Measurements from ENCODE around the gene SIX2. TPM values are rescaled to one million over a fixed set of nuclear protein-coding genes. Genes with fewer than 3 reads are reported as not detected.
"Not testable (repeated sequence)": the region's sequence is repeated elsewhere in the genome, so short reads cannot be mapped to it uniquely, and the experiment has no call there.

Gene SIX2
- total RNA-seq (2014; rRNA removed; shearing (Covaris generic)) = not detected in 2 replicates

DNA sequence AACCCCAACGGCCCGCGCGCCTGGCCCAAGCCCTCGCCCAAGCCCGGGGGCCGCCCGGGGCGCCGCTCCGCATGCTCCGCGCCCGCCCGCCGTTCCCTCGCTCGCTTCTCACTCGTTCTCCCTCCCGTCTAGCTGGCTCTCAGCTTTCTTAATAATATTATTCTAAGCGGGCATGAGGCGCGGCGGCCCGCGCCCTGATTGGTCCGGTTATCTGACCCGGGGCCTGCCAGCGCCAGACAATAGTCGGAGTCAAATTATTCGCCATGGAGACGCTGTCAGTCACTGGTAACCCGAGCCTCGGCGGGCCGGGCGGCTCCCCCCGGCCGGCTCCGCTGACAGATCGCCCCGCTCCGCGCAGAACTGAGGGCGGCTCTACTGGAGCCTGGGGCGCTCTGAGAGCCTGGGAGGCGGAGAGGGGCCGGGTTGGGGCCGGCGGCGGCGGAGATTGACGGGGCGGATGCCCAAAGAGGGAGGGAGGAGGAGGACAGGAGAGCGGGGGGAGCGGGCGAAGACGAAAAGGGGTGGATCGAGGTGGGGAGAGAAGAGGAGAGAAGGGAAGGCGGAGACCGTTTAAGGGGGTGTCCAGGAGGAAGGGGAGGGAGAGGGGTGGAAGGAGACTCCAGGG lies at the start of gene SIX2:
TSS of gene SIX2 (minus strand) at position 150 of the 625 bp plus-strand sequence. CDS start 342 bp downstream, outside the sequence.
- DNase-seq (ENCODE audit: low spot score) = peak; percentile 30

DNA sequence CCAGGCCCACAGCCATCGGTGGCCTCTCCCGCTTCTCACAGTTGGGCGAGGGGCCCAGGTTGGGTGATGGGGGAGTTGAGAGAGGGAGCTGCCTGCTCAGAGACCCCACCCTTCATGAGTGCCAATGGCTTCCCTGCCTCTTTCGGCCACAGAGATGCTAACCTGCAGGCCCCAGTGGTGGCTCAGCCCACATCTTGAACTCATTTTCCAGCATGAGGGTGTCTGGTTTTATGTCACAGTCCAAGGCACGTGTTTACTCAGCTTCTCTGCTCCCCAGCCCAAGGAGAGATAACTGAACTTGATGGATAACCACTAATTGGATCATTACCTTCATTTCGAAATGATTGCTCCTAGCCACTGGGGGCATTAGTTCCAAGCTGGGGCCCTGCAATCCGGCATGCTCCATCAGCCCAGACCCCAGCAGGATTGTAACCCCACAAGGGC lies 45.9 kb upstream of the SIX2 start:
- no peak for DNase-seq (ENCODE audit: low spot score)

DNA sequence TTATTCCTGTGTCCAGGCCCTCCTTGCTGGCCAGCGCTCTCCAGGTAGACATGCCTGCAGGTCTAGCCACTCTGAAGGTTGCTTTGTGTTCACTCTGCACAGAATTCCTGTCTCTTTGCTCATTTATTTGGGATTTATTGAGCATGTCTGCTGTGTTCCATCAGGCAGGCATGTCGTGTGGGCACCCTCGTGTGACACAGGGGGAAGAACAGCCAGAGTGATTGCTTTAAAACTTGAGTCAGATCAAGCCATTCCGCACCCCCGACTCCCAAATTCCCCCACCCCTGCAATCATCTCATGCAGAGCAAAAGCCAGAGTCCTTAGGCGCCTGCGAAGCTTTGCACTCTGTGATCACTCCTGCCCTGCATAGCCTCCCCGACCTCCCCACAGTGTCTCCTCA lies 44.7 kb upstream of the SIX2 start:
- DNase-seq (ENCODE audit: low spot score) = no peak

DNA sequence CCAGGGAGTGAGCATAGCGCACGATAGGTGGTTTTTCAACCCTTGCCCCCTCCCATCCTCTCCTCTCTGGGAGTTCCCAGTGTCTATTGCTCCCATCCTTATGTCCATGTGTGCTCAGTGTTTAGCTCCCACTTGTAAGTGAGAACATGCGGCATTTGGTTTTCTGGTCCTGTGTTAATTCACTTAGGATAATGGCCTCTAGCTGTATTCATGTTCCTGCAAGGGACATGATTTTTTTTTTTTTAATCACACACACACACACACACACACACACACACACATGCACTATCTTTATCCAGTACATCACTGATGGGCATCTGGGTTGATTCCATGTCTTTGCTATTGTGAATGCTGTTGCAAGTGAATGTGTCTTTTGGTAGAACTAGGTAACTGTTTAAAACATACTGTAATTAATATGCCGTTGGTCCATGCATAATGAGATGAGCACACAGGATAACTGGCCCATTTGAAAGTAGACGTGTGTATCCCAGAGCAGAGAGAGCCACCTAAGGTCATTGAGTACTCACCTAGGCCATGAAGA lies 43.2 kb upstream of the SIX2 start:
- no peak for DNase-seq (ENCODE audit: low spot score)

DNA sequence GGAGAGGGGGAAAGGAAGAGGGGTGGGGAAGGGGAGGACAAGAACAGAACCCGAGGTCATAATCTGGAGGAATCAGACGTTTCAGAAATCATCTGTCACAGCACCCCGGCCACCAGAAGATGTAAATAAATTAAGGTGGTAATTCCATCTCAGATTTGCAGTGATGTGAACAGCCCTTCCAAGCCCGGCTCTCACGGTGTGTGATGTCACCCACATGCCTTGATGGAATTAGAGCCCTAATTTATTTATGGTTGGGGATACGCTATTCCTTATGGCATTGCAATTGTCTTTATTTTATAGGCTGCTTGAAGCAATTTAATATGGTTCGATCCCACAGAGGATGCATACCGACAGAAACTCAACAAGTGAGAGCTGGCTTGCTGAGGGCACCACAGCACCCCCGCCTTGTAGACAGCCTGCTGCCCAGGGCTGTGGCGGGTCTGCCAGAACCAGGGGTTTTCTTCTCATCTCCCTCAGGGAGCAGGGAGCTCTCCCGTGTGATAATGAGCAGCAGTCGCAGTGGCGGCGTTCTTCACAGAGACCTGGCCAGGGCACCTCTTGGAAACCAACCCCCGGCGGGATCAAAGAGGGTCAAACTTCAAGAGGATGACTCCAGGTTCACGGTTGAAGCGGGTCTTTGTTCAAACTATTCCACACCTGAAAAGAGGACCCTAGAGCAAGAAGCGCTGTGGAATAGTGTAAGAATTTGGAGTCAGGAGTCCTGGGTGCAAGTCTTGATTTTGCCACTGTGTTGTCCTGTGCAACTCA lies 40.5 kb upstream of the SIX2 start:
- DNase-seq (ENCODE audit: low spot score) = no peak

DNA sequence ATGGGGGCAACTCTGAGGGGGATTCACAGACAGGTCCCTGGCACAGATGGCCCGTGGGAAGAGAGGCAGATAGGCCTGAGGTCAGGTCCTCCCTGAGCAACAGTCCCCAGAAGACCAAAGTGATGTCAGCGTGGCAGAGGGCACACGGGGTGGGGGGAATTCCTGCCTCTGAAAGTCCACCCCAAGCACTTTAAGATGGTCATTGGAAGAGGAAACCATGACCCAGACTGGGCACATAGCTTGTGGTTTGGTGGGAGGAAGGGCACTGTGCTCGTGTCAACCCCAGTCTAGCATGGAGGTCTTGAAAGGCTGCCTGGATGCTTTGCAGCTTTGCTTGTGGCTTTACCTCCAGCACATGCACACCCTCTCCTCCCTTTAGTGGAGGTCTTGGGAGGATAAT lies 38.0 kb upstream of the SIX2 start:
- no peak for DNase-seq (ENCODE audit: low spot score)

DNA sequence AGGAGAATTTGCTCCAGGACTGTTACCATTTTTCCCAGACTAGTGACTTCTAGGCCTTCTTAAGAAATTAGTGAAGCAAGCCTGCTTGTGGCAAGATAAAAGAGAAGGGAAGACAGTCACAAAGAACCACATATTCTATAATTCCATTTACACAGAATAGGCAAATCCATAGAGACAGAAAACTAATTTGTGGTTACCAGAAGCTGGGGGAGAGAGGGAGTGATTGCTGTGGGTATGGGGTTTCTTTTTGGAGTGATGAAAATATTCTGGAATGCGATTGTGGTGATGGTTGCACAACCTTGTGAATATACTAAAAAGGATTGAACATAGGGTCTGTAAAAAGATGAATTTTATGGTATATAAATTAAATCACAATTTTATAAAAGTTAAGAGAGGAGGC lies 37.5 kb upstream of the SIX2 start:
- DNase-seq (ENCODE audit: low spot score) = no peak

DNA sequence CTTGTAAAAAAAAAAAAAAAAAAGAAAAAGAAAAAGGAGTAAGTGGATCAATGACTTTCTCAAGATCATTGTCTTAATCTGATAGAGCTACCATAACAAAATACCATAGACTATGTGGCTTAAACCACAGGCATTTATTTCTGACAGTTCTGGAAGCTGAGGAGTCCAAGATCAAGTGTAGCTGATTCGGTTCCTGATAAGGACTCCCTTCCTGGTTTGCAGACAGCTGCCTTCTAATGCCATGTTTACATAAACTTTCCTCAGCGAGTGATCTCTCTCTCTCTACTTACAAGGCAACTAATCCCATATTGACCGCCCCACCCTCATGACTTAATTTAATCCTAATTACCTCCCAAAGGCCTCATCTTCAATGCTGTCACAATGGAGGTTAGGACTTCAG lies 36.5 kb upstream of the SIX2 start:
- DNase-seq (ENCODE audit: low spot score) = no peak

DNA sequence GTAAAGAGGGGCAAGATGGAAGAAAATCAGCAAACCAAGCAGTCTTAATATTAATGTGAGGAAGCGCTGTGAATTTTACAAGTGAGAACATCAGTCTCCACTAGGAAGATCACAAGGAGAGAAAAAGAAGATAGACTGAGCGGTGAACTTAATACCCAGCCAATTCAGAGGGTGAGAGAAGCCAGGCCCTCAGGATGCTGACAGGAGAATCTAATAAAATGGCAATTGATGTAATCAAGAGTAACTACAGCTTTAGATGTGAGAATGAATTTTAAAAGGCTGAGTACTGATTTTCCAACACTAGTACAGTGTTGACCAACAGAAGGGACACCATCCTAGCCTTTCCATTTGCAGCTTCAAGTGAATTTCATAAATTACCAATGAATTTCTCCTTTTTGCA lies 35.7 kb upstream of the SIX2 start:
- no peak for DNase-seq (ENCODE audit: low spot score)

DNA sequence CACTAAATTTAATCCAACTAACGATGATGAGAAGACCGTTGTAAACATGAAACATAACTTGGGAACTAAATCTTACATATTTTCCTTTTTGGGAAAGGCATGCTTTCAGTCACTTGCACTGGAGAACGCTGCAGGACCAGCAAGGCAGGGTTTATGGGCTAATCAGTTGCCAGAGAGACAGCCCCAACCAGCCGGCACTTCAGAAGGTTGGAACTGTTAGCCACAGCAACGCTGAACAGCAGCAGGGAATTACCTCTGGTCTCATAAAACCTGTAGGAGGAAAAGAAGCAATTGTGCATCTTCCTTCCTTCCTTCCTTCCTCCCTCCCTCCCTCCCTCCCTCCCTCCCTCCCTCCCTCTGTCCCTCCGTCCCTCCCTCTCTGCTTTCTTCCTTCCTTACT lies 33.9 kb upstream of the SIX2 start:
- DNase-seq (ENCODE audit: low spot score) = no peak

DNA sequence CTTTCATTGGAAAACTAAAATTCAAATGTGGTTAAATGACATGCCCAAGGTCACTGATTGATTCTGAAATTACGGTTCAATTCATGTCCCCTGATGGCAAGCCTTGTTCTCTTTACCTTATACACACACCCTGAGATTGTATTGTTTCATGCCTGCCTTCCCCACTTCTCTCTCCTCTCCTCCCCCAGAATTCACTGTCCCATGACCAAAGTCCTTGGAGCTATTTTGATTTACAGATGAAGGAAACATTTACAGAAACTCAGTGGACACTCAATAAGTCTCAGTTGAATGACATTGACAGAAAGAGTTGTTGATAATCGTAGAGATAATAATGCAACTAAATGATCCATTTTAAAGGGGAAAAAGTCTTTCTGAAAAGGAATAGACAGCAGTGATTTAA lies 33.1 kb upstream of the SIX2 start:
- no peak for DNase-seq (ENCODE audit: low spot score)

DNA sequence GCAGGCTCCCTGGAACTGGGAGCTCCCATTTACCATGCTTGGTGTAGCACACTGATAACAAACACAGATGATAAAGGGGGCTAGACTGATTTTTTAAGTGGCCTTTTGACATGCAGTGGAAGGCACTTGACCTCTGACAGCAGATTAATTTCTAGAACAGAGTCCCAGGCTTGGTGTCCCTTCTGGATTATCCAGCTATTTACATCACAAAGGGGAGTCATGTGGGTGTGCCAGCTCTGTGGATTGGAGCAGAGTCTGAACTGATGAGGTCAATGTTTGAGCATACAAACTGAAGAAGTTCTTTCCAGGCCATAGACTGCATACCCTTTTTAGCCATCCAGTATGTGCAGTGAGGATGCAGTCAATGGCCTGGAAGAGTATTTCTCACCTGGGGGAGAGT lies 31.5 kb upstream of the SIX2 start:
- no peak for DNase-seq (ENCODE audit: low spot score)

DNA sequence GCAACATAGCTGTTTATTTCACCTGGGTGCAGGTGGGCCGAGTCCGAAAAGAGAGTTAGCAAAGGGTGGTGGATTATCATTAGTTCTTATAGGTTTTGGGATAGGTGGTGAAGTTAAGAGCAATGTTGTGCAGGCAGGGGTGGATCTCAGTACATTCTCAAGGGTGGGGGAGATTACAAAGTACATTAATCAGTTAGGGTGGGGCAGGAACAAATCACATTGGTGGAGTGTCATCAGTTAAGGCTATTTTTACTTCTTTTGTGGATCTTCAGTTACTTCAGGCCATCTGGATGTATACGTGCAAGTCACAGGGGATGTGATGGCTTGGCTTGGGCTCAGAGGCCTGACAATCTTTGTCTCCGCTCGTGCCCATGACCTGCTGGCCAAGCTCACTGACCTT lies 30.6 kb upstream of the SIX2 start:
- not testable (repeated sequence) for DNase-seq (ENCODE audit: low spot score)

DNA sequence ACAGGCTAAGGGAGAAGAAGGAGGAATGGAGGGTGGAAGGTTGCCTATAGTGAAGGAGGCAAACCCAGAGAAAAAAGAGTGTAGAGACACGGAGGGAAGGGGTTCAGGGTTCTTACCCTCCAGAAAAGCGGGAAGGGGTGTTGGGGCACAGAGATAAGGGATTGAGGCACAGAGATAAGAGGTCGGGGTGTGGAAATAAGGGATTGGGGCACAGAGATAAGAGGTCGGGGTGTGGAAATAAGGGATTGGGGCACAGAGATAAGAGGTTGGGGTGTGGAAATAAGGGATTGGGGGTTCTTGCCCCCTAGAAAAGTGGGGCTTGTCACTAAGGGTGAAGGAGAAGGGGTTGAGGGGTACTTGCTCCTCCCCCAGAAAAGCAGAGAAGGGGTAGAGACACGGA lies 29.6 kb upstream of the SIX2 start:
- DNase-seq (ENCODE audit: low spot score) = not testable (repeated sequence)

DNA sequence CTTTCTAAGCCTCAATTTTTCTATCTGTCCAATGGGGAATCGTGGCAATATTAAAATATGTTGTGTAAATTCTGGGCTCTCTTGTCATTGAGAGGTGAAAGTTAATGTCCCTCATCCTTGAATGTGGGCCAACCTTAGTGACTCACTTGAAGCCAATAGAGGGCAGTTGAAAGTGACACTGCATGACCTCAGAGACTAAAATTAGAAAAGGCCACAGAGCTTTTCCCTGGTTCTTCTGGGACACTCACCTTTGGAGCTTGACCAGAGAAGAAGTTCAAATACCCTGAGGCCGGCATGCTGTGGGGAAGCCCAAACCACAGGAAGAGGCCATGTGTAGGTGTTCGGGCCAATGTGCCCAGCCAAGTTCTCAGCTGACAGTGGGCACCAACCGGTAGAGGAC lies 24.1 kb upstream of the SIX2 start:
- DNase-seq (ENCODE audit: low spot score) = no peak

DNA sequence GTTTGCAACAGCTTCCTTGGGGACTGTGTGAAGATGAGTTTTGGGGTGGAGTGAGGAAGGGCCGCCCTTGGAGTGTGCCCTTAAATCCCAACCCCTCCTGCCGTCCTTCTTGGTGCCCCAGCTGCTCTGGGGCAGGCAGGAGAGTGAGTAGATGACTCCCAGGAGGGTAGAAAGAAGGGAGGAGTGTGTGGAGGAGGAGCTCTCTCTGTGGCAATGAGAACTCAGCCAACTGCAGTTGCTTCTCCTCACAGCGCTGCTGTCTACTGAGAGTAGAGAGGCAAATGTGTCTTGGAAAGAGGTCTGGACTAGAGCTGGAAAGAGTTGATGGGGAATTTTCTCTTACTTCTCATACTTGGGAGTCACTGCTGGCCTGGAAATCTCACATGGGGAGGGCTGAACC lies 21.8 kb upstream of the SIX2 start:
- DNase-seq (ENCODE audit: low spot score) = no peak

DNA sequence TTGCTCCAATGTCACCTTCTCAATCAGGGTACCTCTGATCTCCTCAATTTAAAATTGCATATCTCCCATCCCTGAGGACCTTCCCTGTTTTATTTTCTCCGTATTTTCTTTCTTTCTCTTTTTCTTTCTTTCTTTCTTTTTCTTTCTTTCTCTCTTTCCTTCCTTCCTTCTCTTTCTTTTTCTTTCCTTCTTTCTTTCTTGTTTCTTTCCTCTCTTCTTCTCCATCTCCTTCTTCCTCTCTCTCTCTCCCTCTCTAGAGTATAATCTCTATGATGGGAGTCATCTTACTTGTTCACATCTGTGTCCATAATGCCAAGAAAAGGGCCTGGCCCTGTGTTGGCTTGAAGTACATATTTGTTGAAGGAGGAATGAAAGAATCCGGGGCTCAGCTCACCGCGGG lies 21.3 kb upstream of the SIX2 start:
- no peak for DNase-seq (ENCODE audit: low spot score)

DNA sequence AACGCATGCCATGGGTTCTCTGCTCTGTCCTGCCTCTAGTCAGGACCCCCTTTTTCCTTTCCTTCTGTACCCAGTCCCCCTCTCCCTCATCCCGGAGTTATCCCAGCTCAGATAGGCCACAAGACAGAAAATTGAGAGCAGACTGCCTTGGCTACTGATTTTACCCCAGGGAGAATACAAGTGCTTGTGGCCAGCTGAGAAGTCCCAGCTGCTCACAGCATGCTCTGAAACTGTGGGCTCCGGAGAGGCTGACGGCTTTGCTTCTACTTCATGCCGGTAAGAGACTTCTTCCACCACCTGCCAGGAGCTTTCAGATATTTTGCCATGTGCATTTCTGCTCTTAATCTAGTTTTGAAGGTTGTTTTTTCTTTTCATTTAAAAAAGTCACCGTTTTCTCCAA lies 20.0 kb upstream of the SIX2 start:
- no peak for DNase-seq (ENCODE audit: low spot score)

DNA sequence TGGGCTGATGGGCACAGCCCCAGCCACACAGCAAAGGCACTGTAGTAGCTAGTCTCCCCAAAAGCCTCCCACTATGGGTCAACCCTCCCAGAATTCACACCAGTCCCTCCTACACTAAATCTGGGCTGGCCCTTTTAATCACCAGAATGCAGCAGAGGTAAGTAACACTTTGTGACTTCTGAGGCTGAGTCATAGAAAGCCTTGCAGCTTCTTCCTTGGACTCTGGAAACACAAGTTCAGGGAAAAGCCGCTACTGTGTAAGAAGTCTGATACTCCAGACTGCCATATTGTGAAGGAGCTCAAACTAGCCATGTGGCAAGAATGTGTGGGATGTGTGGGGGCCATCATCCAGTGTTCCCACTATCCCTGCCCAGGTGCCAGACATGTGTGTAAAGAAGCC lies 19.0 kb upstream of the SIX2 start:
- peak; percentile 56 for DNase-seq (ENCODE audit: low spot score)

DNA sequence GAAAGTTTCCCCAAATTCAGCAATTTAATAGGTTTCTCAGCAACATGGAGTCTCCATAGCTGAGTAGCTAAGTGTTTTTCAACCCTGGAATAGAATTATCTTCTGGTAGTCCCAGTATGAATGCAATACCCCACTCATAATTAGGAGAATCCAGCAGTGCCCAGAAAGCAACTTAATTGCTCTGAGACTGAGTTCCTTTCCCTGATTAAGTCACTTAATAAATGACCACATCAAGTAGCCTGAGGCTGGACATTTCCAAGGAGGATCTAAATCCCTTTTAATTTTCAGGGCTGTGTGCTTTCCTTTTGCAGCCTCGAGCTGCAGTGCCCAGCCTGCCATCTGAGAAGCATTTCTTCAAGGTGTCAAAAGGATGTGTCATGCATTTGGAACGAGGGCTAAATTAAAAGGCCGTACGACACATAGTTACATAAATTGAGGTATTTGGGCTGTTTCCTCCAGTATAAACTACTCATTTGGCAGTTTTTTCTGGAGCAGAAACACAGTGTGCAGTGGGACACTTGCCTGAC lies 17.7 kb upstream of the SIX2 start:
- DNase-seq (ENCODE audit: low spot score) = no peak

DNA sequence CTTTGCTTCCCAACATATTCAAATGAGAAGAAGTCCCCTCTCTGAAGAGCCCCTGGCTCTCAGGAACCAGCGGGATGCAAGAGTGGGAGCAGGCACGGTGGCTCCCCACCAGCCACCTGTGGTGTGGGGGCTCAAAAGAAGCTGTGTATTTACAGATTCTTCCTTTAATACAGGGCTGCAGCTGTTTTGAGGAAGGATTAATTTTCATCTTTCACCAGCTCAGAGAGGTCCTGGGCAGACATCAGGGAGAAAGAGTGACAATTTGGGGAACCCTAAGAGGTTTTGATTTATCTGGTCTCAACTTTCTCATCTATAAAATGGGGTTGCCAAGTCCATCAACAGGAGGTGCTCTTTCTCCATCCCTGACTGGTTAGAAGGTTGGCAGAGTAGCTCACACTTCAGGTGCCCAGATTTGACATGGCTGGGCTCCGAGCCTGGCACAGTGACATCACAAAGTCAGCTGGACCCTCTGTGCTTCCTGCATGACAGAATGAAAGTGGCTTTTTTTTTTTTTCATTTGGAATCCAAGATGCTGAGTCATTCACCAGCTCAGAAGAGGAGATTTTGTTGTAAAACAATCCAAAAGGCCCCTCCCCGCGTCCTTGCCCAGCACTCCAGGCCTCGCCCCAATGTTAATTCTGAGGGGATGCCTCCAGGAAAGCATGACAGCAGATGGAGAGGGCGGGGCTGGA lies 15.5 kb upstream of the SIX2 start:
- peak; percentile 98 for DNase-seq (ENCODE audit: low spot score)

DNA sequence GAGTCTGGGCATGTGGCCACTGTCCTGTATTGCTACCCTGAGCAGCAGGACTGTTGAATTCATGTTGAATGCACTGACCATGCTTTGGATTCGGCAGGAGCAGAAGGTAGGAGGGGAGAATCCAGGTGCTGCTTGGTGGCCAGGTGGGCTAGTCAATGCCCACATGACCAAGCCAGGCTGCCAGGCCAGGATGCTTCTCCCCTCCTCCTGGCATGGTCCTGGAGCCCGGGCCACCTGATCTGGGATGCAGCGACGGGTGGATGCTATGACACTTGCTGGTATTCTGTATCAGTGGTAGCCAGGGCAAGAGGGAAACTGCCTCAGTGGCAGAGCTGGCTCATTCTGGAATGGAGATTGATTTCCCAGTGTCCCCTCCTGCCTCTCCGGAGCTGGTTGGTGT lies 14.8 kb upstream of the SIX2 start:
- DNase-seq (ENCODE audit: low spot score) = no peak
